Gastroesophageal sphincter (tissue), 3 donors: Measurements from ENCODE around the gene KXD1.

Experiments
- POLR2A ChIP-seq, 2 donors: fragments of 450-650 bp; IDR thresholded peaks; one replicate each; pipeline ENCODE4 v1.6.1; 2017; ENCODE audit warnings: antibody characterized with exemption in 2 of 2, mild to moderate bottlenecking in 2 of 2, moderate library complexity in 1 of 2
- POLR2AphosphoS5 ChIP-seq: sonication (generic); formaldehyde crosslinking; IDR thresholded peaks from one replicate; pipeline ENCODE4 v1.6.1; 2017; ENCODE audit warnings: antibody characterized with exemption
- TF ChIP-seq, protein P1 (sequence below), 4 experiments: fragments of 200-600 bp in 2 of 4; fragments of 450-650 bp in 2 of 4; sonication (generic) in 1 of 4; IDR thresholded peaks; one replicate each; pipeline ENCODE4 v1.5.1; 2017 to 2019; ENCODE audit warnings: antibody characterized with exemption in 4 of 4, mild to moderate bottlenecking in 2 of 4, moderate library complexity in 2 of 4

DNA sequence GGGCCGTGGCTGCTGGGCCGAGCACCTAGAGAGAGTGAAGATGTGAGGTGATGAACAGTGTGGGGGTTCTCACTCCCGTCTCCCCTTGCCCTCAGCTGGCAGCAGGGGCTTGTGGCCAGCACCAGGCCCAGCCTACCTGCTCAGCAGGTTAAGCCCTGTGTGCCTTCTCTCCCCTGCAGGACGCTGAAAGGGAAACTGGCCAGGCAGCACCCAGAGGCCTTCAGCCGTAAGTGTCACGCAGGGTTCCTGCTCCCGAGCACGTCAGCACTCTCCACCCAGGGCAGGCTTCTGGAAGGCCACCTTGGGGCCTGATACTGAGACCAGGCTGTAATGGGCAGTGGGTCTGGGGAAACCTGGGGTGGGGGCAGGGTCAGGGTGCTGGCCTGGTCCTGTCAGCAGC, 9.3 kb downstream of the KXD1 start:
- TF ChIP-seq POLR2A (IDR thresholded peaks at IDR 0.05) (no peak), POLR2AphosphoS5 (no peak)
- TF ChIP-seq, protein P1, sequence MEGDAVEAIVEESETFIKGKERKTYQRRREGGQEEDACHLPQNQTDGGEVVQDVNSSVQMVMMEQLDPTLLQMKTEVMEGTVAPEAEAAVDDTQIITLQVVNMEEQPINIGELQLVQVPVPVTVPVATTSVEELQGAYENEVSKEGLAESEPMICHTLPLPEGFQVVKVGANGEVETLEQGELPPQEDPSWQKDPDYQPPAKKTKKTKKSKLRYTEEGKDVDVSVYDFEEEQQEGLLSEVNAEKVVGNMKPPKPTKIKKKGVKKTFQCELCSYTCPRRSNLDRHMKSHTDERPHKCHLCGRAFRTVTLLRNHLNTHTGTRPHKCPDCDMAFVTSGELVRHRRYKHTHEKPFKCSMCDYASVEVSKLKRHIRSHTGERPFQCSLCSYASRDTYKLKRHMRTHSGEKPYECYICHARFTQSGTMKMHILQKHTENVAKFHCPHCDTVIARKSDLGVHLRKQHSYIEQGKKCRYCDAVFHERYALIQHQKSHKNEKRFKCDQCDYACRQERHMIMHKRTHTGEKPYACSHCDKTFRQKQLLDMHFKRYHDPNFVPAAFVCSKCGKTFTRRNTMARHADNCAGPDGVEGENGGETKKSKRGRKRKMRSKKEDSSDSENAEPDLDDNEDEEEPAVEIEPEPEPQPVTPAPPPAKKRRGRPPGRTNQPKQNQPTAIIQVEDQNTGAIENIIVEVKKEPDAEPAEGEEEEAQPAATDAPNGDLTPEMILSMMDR (IDR thresholded peaks at IDR 0.05) = no peak
